Psoas muscle (tissue), 8 donors: ENCODE results near the gene TMPRSS6. TPM values are rescaled to one million over a fixed set of nuclear protein-coding genes. Genes with fewer than 3 reads are reported as not detected.

Experiments used
- ATAC-seq, 4 donors: fragments of 200-7000 bp; cut with Tn5 transposase; one replicate each; pipeline ENCODE4 v1.9.1; 2020; ENCODE audit warnings: moderate library complexity in 3 of 4, mild to moderate bottlenecking in 2 of 4
- DNase-seq, 2 donors: peaks; one replicate each; pipeline ENCODE4 v3.0.0-alpha.2; 2020
- H3K27ac ChIP-seq: fragments of 200-600 bp; one replicate; pipeline ENCODE4 v1.8.0; 2022
- H3K27me3 ChIP-seq, 3 donors: fragments of 200-600 bp in 1 of 3; one replicate each; pipeline versions ENCODE4 v1.6.1 to v1.8.0; 2013 to 2022; ENCODE audit warnings: low read length in 2 of 3, mild to moderate bottlenecking in 2 of 3, moderate library complexity in 1 of 3; ENCODE audit not compliant: insufficient read depth in 3 of 3
- H3K36me3 ChIP-seq, 2 donors: fragments of 200-600 bp in 1 of 2; one replicate each; pipeline versions ENCODE4 v1.6.1 to v1.8.0; 2013 to 2022; ENCODE audit warnings: low read depth in 1 of 2, mild to moderate bottlenecking in 1 of 2, moderate library complexity in 1 of 2; ENCODE audit not compliant: insufficient read depth in 1 of 2
- H3K4me1 ChIP-seq: fragments of 200-600 bp; one replicate; pipeline ENCODE4 v1.8.0; 2022
- H3K4me3 ChIP-seq: fragments of 200-600 bp; one replicate; pipeline ENCODE4 v1.8.0; 2022; ENCODE audit warnings: mild to moderate bottlenecking
- H3K9me3 ChIP-seq: fragments of 200-600 bp; one replicate; pipeline ENCODE4 v1.8.0; 2022
- WGBS, 3 donors: extraction: QIAGEN DNeasy Blood & Tissue Kit; methylation state at CpG; one replicate each; pipeline versions ENCODE4 v1.1.6 to v1.1.7; 2013; 5-methylcytosine and 5-hydroxymethylcytosine counted together
- intact Hi-C, 2 donors: fragments of 100-400 bp; cut with DNase I; formaldehyde crosslinking; loops; one replicate each; pipeline versions ENCODE4 v1.11.0 to v1.14.2; 2022
- polyA plus RNA-seq, 3 donors: library from polyadenylated mRNA; stranded (reverse); fragments of 200-250 nt; gene quantifications; one replicate each; pipeline ENCODE4 v1.2.3, GENCODE V29; 2013
- total RNA-seq, 4 donors: library from RNA; stranded (reverse); fragmentation: NEBNext Ultra II Directional in 2 of 4; extraction: Animal tissue kit (Norgen Biotek cat#: 25700) in 2 of 4; gene quantifications; one replicate each; pipeline versions ENCODE4 v1.2.1 to v1.2.4, GENCODE V29; 2021 to 2023
- TF ChIP-seq, protein P1 (sequence below): fragments of 200-600 bp; IDR thresholded peaks from one replicate; pipeline ENCODE4 v1.8.0; 2022; ENCODE audit warnings: antibody characterized with exemption
- donor health status: healthy with polysubstance abuse.
- donor health status: DM: no; HTN: no; CAD: no; lungs with moderate emphysema.
- donor health status: Bipolar disorder and iron deficiency.
- donor health status: healthy.
- donor health status: DM: yes; HTN: yes; CAD: no.
- donor health status: DM: no; HTN: no; CAD: no.
- donor health status: DM: no; HTN: no; CAD: no.
- donor health status: DM: yes; HTN: yes; CAD: no.

The TMPRSS6 gene
- total and polyA plus RNA-seq, 7 donors = not detected

DNA sequence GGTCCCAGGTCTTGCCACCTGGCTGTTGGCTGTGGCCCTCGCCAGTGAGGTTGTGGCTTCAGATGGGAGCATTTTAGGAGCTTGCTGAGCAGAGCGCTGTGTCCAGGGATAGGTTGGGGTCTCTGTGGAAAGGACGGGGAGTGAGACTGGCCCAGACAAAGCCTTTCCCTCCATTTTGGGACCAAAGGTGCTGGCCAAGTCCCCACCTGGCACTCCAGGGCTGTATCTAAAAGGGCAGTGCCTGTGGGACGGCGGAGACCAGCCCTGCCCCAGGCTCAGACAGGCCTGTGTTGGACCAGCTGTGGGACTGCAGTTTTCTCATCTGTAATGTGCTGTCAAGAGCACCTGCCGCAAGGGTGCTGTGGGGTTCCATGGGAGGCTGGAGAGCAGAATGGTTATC, 62.9 kb downstream of the TMPRSS6 start:
- H3K4me1 ChIP-seq = no peaks in the 10 kb centered on the region
- TF ChIP-seq, protein P1, sequence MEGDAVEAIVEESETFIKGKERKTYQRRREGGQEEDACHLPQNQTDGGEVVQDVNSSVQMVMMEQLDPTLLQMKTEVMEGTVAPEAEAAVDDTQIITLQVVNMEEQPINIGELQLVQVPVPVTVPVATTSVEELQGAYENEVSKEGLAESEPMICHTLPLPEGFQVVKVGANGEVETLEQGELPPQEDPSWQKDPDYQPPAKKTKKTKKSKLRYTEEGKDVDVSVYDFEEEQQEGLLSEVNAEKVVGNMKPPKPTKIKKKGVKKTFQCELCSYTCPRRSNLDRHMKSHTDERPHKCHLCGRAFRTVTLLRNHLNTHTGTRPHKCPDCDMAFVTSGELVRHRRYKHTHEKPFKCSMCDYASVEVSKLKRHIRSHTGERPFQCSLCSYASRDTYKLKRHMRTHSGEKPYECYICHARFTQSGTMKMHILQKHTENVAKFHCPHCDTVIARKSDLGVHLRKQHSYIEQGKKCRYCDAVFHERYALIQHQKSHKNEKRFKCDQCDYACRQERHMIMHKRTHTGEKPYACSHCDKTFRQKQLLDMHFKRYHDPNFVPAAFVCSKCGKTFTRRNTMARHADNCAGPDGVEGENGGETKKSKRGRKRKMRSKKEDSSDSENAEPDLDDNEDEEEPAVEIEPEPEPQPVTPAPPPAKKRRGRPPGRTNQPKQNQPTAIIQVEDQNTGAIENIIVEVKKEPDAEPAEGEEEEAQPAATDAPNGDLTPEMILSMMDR = no peak
- no peaks in the 10 kb centered on the region for H3K36me3 ChIP-seq
- H3K4me3 ChIP-seq = no peak overlapping the region
- ATAC-seq (no peak), DNase-seq (no peak)
- 80 to 90% (median 82%) methylated on average over 6 of the region's 6 CpGs for WGBS, 3 donors
- no peaks in the 10 kb centered on the region for H3K9me3 ChIP-seq
- H3K27ac ChIP-seq = no peak overlapping the region
- peaks cover 0 to 30% (median 4%) of the 10 kb centered on the region in 3 donors for H3K27me3 ChIP-seq
- intact Hi-C loops = loop anchor here in 1 of 2 donors (10.0 kb wide), 1 partner anchor 262 kb away; no protein-coding TSS in a partner anchor

DNA sequence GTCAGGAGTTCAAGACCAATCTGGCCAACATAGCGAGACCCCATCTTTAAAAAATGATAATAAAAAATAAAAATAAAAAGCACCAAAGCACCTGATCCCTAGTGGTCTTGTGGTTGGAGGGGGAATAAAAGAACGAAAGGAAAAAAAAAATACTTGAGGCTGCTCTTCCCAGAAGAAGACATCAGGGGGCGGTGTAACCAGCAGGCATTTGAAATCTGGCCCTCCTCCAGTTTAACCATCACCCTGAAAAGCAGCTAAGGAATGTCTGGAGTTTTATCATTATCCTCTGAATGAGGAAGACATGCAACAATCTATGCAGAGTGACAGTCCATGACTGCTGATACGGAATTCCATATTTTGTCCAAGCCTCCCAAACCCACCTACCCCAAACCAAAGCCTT, 63.6 kb downstream of the TMPRSS6 start:
- DNase-seq = no peak

DNA sequence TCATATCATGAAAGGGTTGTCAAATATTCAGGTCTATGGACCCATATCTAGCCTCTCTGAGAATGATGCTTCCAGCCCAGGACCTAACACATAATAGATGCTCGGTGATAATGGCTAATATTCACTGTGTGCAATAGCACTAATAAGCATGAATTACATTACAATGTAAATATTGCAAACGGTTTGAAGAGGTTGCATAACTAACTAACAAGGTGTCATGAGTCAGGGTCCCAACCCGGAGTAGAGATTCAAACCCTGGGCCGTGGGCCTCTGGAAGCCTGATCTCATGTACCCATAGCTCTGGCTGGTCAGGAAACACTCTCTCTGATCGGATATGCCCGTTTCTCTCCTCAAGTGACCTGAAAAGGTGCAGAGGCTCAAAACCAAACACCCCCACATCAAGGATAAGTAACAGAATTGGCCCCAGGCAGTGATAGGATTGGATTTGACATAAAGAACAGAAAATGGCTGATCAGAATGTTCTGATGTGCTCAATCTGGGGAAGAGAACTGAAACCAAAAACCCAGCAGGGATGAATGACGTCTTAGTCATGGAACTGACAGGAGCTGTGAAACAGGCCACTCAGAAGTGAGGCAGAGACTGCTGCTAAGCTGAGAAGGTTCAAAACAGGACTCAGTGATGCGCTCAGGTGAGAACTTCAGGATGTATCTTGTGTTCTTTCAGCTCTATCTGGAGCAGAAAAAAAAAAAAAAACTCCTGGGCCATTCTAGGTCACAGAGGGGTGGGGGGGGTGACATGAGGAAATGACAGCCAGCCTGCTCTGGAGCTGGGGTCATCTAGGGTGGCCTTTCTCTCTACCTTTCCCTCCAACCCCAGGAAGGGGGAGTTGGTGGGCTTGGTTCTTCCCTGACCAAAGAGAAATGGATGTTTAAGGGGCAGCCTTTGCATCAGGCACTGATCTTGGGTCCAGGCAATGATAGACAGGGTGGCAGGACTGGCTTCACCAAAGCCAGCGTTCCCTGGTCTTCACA, 64.6 kb downstream of the TMPRSS6 start:
- Histone ChIP-seq H3K4me3 (no peak overlapping the region), H3K4me1 (no peaks in the 10 kb centered on the region), H3K9me3 (no peaks in the 10 kb centered on the region), H3K27me3 (peaks cover 0 to 28% (median 0%) of the 10 kb centered on the region in 3 donors), H3K36me3 (no peaks in the 10 kb centered on the region), H3K27ac (no peak overlapping the region)
- TF ChIP-seq, protein P1 = no peak
- DNase-seq (no peak), ATAC-seq (no peak)
- intact Hi-C loops = loop anchor here in 1 of 2 donors (10.0 kb wide), 1 partner anchor 260 kb away; no protein-coding TSS in a partner anchor
- 75 to 83% (median 82%) methylated on average over 9 of the region's 9 CpGs for WGBS, 3 donors

More for the DNA sequence above, 63.6 kb downstream of the TMPRSS6 start:
- no peak for ATAC-seq
- TF ChIP-seq, protein P1 = no peak
- Histone ChIP-seq H3K9me3 (no peaks in the 10 kb centered on the region), H3K4me1 (no peaks in the 10 kb centered on the region), H3K4me3 (no peak overlapping the region), H3K36me3 (no peaks in the 10 kb centered on the region), H3K27me3 (peaks cover 0 to 27% (median 4%) of the 10 kb centered on the region in 3 donors), H3K27ac (no peak overlapping the region)
- 52 to 58% (median 52%) methylated on average over 4 of the region's 4 CpGs for WGBS, 3 donors
- intact Hi-C loops = loop anchor here in 1 of 2 donors (10.0 kb wide), 1 partner anchor 261 kb away; no protein-coding TSS in a partner anchor

DNA sequence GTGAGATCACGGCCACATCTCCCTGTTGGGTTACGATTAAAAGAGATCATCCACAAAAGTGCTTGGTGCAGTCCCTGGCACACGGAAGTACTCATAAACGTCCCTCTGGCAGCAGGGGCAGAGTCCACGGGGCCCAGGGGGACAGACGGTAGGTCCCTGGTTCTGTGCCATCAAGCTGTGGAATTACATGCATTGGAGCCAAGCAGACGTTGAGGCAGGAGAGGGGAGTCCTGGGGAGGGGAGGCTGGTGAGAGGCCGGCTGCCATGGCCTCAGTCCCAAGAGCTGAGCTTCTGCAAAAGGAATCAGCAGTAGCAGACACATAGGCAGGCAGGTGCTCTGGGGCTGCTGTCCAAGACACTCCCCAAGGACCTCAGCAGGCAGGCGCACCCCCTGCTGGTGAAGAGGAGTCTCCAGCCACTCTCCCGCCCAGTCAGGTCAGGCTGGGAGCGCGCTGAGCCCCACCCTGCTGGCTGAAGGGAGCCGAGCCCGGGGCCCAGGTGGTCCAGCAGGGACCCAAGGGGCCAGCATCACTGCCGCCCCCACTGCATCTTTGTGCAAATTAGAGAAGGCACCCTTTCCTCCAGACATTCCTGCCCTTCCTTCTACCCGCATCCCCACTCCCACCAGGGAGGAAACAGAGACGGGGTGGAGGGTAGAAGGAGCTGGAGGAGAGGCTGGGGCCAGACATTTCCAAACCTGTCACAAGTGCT, 65.5 kb downstream of the TMPRSS6 start:
- TF ChIP-seq, protein P1 = peak; percentile 50
- no peak overlapping the region for H3K4me3 ChIP-seq
- no peaks in the 10 kb centered on the region for H3K4me1 ChIP-seq
- peak; percentile 52 to 77 for DNase-seq
- ATAC-seq = peak; percentile 79 to 82 (median 80)
- intact Hi-C loops = loop anchor here in 1 of 2 donors (10.0 kb wide), 1 partner anchor 259 kb away; no protein-coding TSS in a partner anchor
- no peaks in the 10 kb centered on the region for H3K9me3 ChIP-seq
- H3K27me3 ChIP-seq = peaks cover 0 to 38% (median 0%) of the 10 kb centered on the region in 3 donors
- WGBS, 3 donors = 24 to 30% (median 25%) methylated on average over 15 to 17 of the region's 17 CpGs
- no peaks in the 10 kb centered on the region for H3K36me3 ChIP-seq
- no peak overlapping the region for H3K27ac ChIP-seq
